T-helper 2 cell treated with Interferon-gamma antibody and Interleukin-4, amounts not matched to agents 100 ng/mL and 5 ng/mL, for 36 hours (primary cell): ENCODE data around the gene RNF212B. TPM values are rescaled to one million over a fixed set of nuclear protein-coding genes. Genes with fewer than 3 reads are reported as not detected.
"Not testable (repeated sequence)": the region's sequence is repeated elsewhere in the genome, so short reads cannot be mapped to it uniquely, and the experiment has no call there.

Source experiments
- intact Hi-C: fragments of 100-400 bp; cut with micrococcal nuclease; formaldehyde crosslinking; loops from one replicate; pipeline ENCODE4 v1.15.1; 2023
- total RNA-seq: library from RNA; stranded (reverse); gene quantifications from 2 replicates; pipeline ENCODE4 v1.2.3, GENCODE V29; 2022

The RNF212B gene
- total RNA-seq = not detected in 2 replicates

GRCh38 chr14:23237772-23238594 lies at the start of gene RNF212B:
RNF212B (plus strand) TSS chr14:23237936; CDS start chr14:23240346, 2,410 bp downstream.
- intact Hi-C loops = no loop called here

GRCh38 chr14:23193432-23193831 lies 44.3 kb upstream of the RNF212B start:
- intact Hi-C loops = no loop called here

GRCh38 chr14:23195552-23196101 lies 42.1 kb upstream of the RNF212B start:
- intact Hi-C loops = no loop called here

- intact Hi-C loops = not testable (repeated sequence)
Measured at GRCh38 chr14:23196487-23196886, 41.2 kb upstream of the RNF212B start.

- intact Hi-C loops = not testable (repeated sequence)
Measured at GRCh38 chr14:23199141-23199540, 38.6 kb upstream of the RNF212B start.

- intact Hi-C loops = no loop called here
Measured at GRCh38 chr14:23202001-23202400, 35.7 kb upstream of the RNF212B start.

- intact Hi-C loops = no loop called here
Measured at GRCh38 chr14:23206422-23207145, 31.2 kb upstream of the RNF212B start.

GRCh38 chr14:23207146-23207540 lies 30.6 kb upstream of the RNF212B start:
- intact Hi-C loops = no loop called here

- intact Hi-C loops = no loop called here
Measured at GRCh38 chr14:23208324-23208723, 29.4 kb upstream of the RNF212B start.

GRCh38 chr14:23209651-23210423 lies 27.9 kb upstream of the RNF212B start:
- intact Hi-C loops = no loop called here

- intact Hi-C loops = no loop called here
Measured at GRCh38 chr14:23215421-23215820, 22.3 kb upstream of the RNF212B start.

- intact Hi-C loops = no loop called here
Measured at GRCh38 chr14:23217032-23218020, 20.4 kb upstream of the RNF212B start.

GRCh38 chr14:23219075-23219474 lies 18.7 kb upstream of the RNF212B start:
- intact Hi-C loops = no loop called here

GRCh38 chr14:23224958-23225357 lies 12.8 kb upstream of the RNF212B start:
- intact Hi-C loops = not testable (repeated sequence)

- intact Hi-C loops = no loop called here
Measured at GRCh38 chr14:23227566-23227965, 10.2 kb upstream of the RNF212B start.

GRCh38 chr14:23228812-23229211 lies 8.9 kb upstream of the RNF212B start:
- intact Hi-C loops = no loop called here

- intact Hi-C loops = not testable (repeated sequence)
Measured at GRCh38 chr14:23232241-23232808, 5.4 kb upstream of the RNF212B start.

GRCh38 chr14:23240661-23241060 lies 2.9 kb downstream of the RNF212B start:
- intact Hi-C loops = no loop called here

GRCh38 chr14:23241061-23241715 lies 3.5 kb downstream of the RNF212B start:
- intact Hi-C loops = not testable (repeated sequence)
